Raji (cell line): ENCODE data around the gene RNF10.

ENCODE experiments used
- POLR2A ChIP-seq: IDR thresholded peaks from 2 replicates; pipeline ENCODE4 v1.6.1; 2011; ENCODE audit warnings: low read depth, low read length, control low read depth; ENCODE audit not compliant: insufficient read depth

Gene RNF10

DNA sequence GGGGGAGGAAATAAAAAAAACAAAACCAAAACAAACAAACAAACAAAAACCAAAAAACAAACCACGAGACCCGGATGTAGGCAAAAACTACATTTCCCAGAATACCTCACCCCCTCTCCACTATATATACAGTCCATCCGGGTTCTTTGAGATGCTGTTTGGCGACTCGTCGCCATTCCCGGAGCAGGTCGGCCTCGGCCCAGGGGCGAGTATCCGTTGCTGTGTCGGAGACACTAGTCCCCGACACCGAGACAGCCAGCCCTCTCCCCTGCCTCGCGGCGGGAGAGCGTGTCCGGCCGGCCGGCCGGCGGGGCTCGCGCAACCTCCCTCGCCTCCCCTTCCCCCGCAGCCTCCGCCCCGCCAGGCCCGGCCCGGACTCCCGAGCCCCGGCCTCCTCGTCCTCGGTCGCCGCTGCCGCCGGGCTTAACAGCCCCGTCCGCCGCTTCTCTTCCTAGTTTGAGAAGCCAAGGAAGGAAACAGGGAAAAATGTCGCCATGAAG is at the start of gene RNF10:
TSS of gene RNF10 (plus strand) at position 154 of the 500 bp plus-strand sequence. CDS start 456 bp downstream, outside the sequence.
- peak; percentile 89 for TF ChIP-seq POLR2A

DNA sequence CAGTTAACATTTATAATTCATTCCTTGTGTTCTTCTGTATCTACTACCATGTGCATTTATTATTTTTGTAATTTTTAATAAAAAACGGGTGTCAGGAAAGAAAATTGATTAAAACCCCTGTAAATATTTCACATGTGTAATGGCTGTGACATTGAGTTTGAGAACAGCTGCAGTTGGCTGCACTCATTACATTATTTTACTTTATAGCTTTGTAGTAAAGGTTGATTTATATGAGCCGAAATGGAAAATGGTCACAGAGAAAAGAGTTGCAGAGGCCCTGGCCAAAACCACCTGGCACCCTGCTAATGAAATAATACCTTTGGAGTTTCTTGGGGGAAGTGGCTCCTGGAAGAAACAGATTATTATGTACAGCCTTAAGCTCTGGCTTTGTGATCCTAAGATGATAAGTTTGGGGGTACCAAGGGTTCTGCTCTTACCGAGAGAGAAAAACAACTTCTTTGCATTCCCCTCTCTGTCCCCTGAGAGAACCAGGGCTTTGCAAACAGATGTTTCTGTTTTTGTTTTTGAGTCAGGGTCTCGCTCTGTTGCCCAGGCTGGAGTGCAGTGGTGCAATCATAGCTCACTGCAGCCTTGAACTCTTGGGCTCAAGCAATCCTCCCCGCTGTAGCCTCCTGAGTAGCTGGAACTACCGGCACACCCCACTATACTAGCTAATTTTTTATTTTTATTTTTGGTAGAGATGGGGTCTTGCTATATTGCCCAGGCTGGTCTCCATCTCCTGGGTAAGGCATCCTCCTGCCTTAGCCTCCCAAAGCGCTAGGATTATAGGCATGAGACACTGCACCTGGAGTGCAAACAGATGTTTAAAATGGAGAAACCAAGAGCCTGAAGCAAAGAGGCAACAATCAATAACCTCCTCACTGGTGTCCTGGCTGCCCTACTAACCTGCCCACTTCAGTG is 47.9 kb upstream of the RNF10 start:
- TF ChIP-seq POLR2A: no peak

DNA sequence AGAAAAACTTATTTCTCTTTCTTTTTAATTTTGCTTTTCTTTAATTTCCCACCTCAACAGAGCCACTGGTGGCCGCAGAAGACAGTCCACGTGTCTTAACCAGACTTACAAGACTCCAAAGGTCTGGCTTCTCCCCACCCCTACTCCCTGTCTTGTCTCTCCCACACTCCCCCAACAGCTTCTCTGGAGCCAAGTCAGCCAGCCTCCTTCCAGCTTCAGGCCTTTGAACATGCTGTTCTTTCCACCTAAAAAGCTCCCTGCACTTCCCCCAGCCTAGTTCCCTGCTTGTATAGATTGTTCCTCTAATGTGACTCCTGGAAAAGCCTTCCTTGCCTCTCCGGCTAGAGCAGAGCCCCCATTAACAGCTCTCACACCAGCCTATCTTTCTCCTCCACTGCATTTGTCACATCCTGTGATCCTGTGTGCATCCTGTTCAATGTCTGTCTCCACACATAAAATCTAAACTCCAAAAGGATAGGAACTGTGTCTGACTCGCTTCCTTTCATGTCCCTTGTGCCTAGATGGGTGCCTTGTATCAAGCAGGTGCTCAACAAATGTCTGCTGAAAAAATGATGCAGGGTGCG is 46.0 kb upstream of the RNF10 start:
- no peak for TF ChIP-seq POLR2A

DNA sequence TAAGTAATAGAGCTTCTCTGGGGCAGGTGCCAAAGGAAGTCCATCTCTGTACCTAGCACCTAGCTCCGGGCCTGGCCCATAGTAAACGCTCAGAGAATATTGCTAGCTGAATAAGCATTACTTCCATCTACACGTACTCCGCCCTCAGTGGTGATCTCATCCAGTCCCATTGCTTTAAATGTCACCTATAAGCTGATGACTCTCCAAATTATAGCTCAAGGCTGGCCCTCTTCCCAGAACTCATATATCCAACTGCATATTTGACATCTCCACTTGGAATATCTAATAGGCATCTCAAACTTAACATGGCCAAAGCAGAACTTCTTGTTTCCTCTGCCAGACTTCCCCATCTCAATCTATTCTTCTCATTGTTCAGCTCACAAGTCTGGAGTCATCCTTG is 45.1 kb upstream of the RNF10 start:
- TF ChIP-seq POLR2A: no peak

DNA sequence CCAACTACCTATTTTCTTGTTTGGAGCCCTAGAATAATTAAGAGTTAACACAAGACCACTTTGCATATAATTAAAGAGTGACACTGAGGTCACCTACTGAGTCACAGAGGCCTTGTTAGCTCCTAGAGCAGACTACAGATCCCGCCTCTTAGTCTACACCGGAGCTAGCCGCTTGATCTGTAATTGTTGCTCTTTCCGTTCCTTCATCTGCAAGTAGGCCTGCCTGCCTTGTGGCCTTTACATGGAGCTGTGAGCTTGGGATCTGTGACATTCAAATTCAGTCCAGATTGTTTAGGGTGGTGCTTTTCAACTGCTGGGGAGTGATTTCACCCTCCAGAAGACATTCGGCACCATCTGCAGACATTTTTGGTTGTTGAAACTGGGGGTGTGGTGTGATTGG is 43.8 kb upstream of the RNF10 start:
- no peak for TF ChIP-seq POLR2A

DNA sequence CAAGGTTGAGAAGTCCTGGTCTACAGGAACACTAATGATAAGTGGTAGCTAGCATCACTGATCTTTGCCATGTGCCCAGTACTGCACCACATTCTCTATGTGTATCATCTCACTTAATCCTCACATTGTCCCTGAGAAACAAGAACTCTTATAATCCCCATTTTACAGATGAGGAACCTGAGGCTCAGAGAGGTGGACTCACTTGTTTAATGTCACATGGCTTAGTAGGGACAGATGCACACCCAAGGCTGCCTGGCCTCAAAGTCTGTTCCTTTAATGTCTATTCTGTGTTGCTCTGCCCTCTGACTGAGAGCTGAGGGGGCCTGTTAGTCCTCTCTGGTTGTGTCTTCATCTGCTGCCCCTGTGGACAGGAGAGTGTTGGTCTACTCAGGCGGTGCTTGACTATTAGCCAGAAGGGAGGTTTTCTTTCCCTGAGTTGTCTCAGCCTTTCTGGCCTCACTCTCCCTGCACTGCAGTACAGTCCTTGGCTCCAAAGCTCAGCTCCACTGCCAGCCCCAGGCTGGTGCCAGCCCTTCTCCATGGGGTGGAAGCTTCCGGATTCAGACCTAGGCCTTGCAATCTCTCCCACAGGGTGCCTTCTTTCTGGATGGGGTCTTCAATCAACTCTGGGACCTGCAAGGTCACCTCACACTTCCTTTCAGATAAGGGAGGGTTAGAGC is 43.2 kb upstream of the RNF10 start:
- no peak for TF ChIP-seq POLR2A

DNA sequence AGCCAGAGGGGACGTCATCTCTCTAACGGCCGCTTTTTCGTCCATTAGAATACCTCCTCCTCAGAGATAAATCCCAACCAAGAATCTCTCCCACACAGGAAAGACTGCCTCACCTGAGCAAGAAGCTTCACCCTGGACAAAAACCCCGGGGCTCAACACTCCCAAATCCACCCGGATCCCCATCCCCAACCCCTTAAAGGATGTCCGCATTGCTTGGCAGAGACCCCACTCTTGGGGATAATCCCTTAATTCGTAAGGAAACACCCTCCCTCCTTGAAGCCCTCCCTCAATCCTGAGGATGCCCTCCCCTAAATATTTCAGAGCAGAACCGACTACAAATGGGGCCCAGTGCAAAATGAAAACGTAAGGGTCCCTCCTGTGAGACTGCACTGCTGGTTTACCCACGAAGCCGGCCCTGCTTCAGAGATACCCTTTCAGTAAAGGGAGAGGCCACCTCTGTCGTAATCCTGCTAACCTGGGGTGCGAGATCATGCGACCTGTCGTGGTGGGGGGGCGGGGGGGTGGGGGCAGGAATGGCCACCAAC is 38.9 kb upstream of the RNF10 start:
- no peak for TF ChIP-seq POLR2A

DNA sequence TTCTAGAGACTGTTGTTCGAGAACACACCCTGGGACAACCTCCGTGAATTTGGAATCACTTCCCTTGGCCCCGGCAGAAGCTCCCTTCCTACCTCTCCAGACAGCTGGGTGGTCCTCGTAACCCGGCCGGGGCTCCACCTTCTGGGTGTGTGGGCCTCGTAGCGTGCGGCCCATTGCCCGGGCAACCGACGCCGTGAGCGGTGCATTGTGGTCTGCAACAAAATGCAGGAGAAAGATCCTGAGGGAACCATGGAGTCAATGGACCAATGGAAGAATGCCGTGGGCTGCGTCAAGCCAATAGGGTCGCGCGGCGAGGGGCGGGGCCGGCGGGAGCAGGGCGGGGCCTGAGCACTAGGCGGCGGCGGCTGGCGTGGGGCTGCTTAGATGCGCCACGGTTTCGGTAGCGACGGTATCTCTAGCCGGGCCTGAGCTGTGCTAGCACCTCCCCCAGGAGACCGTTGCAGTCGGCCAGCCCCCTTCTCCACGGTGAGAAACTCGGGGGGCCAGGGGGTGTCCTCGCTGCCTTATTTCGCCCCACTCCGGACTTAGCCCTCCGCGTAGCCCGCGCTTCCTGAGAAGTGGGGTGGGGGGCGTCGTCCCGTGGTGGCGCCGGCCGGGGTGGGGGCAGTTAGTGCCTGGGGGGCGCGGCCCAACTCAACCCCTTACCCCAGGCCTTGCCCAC is 38.3 kb upstream of the RNF10 start, which contains the start of gene DYNLL1:
TSS of gene DYNLL1 (plus strand) at position 383 of the 682 bp plus-strand sequence. CDS start 309 bp downstream, outside the sequence.
- TF ChIP-seq POLR2A: peak; percentile 97

DNA sequence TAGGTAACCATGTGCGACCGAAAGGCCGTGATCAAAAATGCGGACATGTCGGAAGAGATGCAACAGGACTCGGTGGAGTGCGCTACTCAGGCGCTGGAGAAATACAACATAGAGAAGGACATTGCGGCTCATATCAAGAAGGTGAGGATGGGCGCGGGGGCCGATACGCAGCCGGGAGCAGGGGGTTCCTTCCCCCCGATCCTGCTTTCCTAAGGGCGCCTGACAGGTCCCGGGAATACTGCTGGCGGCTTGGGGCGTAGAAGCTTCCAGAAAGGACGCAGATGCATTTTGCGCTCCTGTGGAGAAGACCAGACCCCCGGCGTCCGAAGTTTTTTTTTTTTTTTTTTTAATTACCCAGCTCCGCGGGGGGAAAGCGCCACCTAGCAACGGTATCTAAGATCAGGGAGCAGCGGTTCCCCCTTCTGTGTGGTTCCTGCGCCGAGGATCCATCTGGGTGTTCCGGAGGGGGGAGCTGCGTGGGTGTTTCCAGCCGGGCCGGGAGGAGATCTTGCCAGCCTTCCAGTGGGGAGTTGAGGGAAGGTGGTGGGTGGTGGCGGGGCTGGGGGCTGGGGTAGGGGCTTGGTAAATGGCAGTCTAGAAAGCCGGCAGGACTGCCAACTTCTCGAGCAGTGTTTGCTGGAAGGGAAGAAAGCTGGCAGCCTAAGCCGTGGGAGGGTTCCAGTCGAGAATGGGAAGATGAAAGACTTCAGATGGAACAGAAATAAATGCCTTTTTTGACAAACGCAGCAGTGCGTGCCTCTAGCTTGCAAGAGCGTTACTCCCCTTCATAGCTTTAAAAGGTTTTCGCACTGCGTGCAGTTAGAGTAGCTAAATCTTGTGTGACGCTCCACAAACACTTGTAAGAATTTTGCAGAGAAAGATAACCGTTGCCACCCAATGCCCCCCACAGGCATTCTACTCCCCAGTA is 37.5 kb upstream of the RNF10 start:
- no peak for TF ChIP-seq POLR2A

DNA sequence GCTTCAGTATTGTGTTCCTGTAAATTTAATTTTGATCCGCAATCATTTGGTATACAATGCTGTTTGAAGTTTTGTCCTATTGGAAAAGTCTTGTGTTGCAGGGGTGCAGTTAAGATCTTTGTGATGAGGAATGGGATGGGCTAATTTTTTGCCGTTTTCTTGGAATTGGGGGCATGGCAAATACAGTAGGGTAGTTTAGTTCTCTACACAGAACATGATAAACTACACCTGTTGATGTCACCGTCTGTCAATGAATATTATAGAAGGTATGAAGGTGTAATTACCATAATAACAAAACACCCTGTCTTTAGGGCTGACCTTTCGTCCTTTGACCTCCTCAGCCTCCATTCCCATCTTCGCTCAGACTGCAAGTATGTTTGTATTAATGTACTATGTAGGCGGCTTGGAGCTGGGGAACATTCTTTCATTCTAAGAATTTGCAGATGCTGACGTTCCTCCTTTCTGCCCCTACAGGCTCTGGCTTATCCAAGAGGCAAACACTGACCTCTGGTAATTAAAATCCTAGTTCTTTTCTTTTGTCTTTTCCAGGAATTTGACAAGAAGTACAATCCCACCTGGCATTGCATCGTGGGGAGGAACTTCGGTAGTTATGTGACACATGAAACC is 36.5 kb upstream of the RNF10 start:
- TF ChIP-seq POLR2A: no peak

DNA sequence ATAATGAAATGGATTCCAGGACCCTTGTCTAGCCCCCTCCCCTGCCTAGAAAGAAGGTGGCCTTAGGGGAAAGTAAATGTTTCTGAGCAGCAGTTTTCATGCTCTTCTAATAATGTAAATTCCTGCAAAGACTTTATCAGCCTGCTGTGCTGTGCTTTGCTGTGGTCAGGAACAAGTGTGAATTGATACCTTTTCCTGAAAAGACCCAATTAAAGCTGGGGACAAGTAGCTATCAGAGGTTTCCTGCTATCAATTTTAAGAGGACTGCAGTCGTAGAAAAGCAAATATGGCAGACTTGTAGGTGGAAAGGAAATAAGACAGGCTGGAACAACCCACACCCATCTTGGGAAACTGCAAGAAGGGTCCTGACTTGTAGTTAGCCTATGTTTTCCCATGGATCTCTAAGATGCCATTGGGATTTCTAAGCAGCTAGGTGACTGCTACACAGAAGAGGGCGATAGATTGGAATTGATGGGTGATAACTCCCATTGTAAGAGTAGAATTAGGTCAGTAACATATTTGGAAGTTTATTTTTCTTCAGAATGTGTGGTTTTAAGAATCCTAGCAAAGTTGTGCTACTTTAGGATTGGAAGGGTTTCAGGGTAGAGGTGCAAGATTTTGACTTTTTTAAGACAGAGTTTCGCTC is 35.2 kb upstream of the RNF10 start:
- no peak; the same call in 1 of the 2 replicates for TF ChIP-seq POLR2A

DNA sequence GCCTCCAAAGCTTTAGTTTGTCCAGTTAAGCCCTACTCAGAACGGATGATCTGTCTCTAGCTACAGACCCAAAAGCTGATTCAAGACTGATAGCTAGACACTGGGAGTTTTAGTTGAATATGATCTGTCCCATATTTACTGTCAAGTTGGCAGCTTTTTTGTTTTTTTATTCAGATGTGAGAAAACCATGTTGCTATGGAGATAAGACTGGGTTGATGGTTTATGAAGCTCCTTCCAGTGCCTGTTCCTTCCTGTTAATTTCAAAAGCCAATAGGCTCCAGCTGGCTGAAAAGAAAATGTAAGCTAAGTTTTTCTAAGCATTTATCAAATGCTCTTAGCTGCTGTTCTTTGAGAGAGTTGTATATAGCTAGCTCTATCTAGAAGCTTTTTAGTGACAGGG is 33.6 kb upstream of the RNF10 start:
- no peak for TF ChIP-seq POLR2A

DNA sequence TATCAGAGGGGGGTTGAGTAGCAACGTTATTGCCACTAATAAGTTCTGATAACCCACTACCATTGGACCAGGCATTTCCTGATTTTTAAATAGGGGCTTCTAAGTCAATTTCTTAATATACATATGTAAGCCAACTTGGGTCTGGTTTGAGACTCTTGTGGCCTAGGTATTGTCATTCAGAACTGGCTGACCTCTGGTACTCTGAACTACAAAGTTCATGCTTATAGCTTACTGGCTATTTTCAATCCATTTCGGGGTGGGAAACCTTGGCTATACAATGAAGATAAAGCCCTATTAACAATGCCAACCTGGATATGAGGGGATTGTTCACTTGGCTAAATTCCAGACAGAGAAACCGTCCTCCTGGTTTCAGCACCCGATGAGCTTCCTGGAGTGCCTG is 29.6 kb upstream of the RNF10 start:
- TF ChIP-seq POLR2A: no peak
